HG02840 (cell line): Measurements from ENCODE around the gene CYP2W1.
"Not testable (repeated sequence)": the region's sequence is repeated elsewhere in the genome, so short reads cannot be mapped to it uniquely, and the experiment has no call there.

Experiments used
- ATAC-seq: cut with Tn5 transposase; IDR thresholded peaks from one replicate; pipeline ENCODE4 v1.9.1; 2021; ENCODE audit warnings: mild to moderate bottlenecking, moderate library complexity, moderate number of reproducible peaks; ENCODE audit not compliant: unreplicated experiment, low FRiP score

The CYP2W1 gene

DNA sequence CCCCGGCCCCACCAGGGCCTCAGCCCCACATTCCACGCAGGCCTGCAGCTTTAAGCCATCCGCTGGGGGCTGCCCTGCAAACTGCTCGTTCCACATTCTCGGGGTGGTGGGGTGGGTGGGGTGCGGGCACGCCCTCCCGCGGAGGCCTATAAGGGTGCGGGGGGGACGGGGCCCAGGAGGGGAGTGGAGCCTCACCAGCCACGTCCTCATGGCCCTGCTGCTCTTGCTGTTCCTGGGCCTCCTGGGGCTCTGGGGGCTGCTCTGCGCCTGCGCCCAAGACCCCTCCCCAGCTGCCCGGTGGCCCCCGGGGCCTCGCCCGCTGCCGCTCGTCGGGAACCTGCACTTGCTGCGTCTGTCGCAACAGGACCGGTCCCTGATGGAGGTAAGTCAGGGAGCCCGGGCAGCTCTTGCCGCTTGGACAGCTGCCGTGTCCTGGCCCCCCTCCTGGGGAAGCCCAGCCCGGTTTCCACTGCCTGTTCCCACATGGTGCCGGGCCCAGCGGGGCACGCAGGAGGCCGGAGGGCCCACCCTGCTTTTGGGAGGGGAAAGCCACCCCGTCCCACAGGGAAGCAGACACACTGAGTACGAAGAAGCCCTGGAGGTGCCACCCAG is at the start of gene CYP2W1:
TSS of gene CYP2W1 (plus strand) at position 178 of the 612 bp plus-strand sequence. CDS start at position 209, 31 bp downstream.
- no peak for ATAC-seq

DNA sequence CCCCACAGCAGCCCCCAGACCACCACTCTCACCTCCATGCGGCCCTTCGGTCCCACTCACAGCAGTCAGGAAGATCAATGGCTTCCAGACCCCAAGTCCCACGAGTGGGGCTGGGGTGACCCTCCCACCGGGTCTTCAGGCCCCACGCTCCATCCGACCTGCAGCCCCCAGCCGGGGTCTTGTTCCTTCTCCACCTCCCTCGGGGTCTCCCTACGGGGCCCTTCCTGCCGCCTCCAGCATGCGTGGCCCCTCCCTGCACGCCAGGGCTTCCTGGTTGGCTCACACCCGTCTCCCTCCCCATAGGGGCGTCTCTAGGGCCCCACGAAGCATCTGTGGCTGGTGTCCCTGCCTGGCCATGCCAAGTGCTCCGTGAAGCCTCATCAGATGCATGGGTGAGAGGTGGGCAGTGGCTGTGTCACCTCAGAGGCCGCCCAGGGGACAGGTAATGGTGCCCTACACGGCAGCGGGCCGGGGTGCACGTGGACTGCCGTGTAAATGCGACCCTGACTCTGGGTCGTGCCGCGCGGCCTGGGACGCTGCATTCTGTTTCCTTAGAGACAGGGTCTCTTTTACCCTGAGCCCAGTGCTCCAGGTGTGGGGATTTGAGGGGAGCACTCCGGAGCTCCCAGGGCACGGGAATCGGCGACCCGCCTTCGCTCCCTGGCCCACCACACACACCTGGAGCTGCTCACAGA is 48.4 kb upstream of the CYP2W1 start:
- ATAC-seq, result no peak

- ATAC-seq, result no peak
Observed at GRCh38 chr7:935164-935873, 47.7 kb upstream of the CYP2W1 start.

DNA sequence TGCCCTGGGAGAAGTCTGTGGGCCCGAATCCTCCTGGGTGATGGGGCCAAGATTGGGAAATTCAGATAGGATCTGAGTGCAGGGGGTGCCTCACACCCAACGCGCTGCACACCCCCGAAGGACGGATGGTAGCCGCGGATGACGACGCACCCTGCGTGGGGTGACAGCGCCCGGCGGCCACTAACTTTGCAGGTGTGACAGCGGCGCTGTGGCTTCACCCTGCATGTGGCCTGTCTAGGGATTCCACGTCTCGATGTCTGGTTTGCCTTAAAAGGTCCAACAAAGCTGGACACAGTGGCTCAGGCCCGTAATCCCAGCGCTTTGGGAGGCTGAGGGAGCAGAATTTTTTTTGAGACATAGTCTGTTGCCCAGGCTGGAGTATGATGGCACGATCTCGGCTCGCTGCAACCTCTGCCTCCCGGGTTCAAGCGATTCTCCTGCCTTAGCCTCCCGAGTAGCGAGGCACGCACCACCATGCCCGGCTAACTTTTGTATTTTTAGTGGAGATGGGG is 47.1 kb upstream of the CYP2W1 start:
- ATAC-seq, result no peak

DNA sequence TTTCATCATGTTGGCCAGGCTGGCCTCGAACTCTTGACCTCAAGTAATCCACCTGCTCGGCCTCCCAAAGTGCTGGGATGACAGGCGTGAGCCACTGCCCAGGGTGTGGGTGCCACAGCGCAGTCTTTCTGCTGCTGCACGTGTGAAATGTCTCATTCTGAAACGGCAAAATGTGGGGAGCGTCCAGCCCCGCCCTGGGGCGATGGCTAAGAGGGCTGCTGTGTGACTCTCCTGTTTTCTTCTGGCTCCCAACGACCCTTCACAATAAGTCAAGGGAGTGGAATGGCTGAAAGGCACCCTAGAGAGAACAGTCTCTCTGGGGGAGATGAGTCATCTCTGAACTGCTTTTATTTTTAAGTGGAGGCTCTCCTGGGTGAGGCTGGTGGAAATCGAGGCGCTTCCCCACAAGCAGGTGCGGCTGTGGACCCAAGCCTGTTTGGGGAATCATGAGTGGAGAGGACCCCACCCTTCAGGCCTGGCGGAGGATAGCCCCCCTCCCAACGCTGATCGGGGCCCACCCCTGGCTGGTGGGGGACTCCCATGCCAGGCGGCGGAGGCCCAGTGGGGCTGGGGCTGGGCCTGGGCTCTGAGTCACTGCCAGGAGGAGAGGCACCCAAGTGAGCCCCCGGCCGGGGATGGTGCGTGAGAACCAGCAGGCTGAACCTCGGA is 46.5 kb upstream of the CYP2W1 start:
- peak; percentile 79 for ATAC-seq

- ATAC-seq, result no peak
Observed at GRCh38 chr7:937856-938484, 45.0 kb upstream of the CYP2W1 start.

DNA sequence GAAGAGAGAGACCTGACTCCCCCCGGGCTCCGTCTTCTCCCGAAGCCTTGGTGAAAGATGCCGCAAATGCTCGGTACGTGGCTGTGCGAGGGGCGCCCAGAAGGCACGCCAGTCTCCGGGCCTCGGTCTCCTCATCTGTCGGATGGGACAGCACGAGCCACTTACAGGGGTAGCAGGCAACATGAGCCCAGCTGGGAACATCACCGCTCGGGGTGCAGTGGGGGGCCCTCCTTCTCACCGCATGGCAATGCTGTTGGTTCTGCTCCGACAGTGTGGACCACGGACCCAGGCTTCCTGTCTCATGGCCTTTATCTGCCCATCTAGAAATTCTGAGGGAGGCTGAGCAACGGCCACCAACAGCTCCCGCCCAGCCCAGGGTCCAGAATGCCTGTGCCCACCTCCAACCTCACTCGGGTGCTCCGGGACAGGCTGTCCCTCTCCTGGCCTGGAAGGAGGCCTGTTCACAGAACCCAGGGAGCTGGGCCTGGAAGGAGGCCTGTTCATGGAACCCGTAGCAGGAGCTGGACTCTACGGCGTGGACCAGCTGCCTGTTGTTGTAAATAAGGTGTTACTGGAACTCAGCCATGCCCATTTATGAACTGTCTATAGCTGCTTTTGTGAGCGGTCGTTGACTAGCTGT is 44.3 kb upstream of the CYP2W1 start:
- ATAC-seq, result no peak

DNA sequence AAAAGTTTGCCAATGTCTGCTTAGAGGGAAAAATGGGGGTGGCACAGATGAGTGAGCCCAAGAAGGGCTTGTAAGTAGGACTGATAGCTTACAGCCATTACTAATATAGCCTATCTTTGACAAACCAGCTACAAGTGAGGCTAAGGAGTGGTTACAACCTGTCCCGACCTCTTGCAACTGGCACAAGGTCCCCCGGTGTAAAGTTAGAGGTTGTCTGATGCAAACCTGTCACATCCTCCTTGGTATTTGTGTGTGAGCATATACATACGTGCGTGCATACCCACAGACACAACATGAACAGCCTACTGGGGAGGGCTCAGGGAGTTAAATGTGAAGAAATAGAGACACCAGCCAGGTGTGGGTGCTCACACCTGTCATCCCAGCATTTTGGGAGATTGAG is 43.1 kb upstream of the CYP2W1 start:
- ATAC-seq, result no peak

DNA sequence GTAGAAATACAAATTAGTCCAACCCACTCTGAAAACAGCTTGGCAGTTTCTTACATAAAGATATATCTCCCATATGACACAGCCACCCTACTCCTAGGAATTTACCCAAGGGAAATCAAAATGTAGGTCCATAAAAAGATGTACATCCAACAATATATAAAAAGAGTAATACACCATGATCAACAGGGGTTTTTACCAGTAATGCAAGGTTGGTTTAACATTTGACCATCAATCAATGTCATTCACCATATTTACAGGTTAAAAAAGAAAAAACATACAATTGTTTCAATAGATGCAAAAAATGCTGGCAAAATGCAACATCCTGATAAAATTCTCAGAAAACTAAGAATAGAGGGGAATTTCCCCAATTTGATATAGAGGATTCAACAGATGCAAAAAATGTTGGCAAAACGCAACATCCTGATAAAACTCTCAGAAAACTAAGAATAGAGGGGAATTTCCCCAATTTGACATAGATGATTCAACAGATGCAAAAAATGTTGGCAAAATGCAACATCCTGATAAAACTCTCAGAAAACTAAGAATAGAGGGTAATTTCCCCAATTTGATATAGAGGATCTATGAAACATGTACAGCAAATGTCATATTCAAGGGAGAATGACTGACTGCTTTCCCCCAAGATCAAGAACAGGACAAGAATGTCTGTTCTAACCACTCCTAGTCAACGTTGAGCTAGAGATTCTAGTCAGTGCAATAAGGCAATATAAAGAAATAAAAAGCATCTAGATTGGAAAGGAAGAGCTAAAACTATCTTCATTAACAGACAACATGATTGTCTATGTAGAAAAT is 42.2 kb upstream of the CYP2W1 start:
- no peak for ATAC-seq

DNA sequence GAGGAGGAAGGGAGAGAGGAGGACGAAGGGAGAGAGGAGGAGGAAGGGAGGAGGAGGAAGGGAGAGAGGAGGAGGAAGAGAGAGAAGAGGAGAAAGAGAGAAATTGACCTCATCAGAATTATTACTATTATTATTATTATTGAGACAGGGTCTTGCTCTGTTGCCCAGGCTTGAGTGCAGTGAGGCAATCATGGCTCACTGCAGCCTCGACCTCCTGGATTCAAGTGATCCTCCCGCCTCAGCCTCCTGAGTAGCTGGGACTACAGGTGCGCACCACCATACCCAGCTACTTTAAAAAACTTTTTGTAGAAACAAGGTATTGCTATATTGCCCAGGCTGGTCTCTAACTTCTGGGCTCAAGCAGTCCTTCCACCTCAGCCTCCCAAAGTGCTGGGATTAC is 39.2 kb upstream of the CYP2W1 start:
- not testable (repeated sequence) for ATAC-seq

DNA sequence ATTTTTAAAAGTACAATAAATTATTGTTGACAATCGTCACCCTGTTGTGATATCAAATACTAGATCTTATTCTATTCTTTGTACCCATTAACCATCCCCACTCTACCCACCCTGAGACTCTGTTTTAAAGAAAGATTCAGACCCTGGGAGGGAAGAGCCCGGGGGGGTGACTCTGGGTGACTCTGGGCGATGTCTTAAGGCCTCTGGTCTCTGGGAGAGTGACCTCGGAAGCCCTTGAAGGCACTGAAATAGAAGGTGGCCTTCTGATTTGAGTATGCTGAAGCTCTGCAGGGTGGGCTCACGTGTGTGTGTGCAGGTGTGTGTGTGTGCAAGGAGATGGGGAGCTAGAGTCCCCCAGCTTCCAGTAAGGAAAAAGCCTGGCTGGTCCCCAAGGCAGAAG is 38.2 kb upstream of the CYP2W1 start:
- no peak for ATAC-seq

GRCh38 chr7:945147-945555 is 37.8 kb upstream of the CYP2W1 start:
- no peak for ATAC-seq

- ATAC-seq, result no peak
Observed at GRCh38 chr7:945556-946255, 37.3 kb upstream of the CYP2W1 start.

DNA sequence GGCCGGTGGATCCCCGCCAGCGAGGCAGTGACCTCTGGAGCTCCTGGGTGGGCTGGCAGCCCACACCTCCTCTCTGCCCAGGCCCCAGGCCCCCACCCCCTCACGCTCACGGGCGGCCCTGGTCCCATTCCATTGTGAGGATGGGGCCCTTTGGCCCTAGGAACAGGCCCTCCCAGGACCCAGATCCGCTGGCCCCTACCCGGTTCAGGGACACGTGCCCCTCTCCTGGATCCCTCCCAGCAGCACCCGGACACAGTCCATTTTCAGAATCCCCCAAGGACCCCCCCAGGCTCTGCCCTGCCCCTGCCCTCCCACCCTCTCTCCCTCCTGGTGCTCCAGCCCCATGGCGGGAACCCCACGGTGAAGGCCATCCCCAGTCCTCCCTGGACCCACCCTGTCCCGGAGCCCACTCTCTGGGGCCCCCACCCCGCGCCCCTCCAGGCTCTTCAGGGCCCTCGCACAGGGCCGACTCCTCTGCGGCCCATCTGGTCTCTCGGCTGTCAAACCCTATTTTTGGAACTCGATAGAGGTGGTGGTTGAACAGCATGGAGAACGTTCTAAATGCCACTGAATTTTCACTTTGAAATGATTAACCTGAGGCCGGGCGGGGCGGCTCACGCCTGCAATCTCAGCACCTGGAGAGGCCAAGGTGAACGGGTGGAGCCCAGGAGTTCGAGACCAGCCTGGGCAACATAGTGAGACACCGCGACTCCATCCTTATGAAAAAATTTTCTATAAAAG is 36.6 kb upstream of the CYP2W1 start:
- no peak for ATAC-seq

GRCh38 chr7:947391-948210 is 35.4 kb upstream of the CYP2W1 start:
- no peak for ATAC-seq

DNA sequence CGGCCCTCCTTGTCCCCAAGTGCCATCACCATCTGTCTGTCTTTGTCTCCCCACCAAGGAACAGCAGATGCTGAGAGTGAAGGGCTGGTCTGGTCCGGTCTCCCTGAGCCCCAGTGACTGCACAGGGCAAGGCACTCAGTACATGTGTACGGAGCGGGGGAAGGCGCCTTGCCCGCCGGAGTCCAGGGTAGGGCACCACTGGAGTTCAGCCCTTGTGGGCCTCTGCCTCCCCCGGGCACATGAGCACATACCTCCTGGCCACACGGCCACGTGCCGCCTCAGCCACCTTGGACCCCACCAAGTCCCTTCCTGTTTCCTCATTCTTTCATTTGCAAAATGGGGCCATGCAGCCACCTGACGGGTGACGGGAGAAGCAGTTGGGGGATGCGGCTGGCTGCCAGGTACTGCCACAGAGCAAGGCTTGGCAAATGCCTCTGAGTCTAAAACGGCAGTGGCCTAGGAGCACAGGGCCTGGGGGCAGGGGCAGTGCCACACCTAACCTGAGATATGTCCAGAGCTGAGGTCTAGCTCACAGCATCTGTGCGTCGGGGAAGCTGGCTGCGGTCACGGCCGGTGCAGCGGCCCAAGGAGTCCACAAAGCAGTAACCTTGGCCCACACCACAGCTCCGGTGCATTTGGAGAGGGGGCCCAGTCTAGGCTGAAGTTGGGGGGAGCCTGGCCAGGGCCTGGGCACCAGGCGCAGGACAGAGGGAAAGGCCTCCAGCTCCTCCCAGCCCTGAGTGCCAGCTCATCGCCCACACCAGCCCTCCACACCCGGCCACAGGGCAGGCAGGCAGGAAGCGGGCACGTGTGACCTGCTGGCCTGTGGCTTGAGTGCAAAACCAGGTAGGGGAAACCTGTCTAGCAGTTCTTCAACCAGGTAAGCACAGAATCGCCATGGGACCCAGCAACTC is 33.7 kb upstream of the CYP2W1 start:
- ATAC-seq, result no peak
